GM21447 (cell line): ENCODE measurements around the gene PRM3.

Experiments used
- ATAC-seq: cut with Tn5 transposase; IDR thresholded peaks from one replicate; pipeline ENCODE4 v1.9.1; 2021; ENCODE audit not compliant: unreplicated experiment

PRM3 gene

GRCh38 chr16:11283820-11284248 lies 10.4 kb upstream of the PRM3 start:
- no peak for ATAC-seq

DNA sequence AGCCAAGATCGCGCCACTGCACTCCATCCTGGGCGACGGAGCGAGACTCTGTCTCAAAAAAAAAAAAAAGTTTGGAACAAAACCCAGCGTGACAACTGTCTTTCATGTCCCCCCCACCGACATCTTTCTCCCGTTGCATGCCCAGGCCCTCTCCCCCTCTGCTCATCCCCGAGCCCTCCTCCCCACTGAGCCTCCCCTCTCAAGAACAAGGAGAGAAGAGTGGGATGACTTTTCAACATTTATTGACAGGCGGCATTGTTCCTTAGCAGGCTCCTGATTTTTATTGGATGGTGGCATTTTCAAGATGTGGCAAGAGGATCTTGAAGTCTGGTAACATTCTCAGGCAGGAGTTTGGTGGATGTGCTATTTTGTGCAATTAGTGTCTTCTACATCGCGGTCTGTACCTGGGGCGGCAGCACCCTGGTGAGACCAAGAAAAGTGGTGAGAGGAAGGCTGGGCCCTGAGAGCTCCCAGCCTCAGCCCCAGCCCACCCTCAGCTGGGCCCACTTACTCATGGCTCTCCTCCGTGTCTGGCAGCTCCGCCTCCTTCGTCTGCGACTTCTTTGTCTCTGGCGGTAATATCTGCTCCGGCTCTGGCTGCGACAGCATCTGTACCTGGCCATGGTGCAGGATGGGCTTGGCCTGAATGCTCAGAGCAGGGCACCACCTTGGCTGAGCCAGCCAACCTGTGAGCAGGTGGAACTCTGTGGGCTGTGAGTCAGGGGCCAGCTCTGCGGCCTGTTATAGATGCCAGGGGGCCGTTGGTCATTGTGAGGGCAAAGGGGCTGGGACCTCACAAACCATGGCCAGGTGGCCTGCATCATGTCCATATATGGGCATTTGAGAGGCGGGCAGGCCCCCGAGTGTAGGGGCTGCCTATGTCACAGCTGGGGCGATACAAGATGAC lies 7.4 kb upstream of the PRM3 start, which contains the start of gene PRM1:
TSS of gene PRM1 (minus strand) at position 715 of the 907 bp plus-strand sequence. CDS start at position 623, 92 bp downstream.
- ATAC-seq = no peak

DNA sequence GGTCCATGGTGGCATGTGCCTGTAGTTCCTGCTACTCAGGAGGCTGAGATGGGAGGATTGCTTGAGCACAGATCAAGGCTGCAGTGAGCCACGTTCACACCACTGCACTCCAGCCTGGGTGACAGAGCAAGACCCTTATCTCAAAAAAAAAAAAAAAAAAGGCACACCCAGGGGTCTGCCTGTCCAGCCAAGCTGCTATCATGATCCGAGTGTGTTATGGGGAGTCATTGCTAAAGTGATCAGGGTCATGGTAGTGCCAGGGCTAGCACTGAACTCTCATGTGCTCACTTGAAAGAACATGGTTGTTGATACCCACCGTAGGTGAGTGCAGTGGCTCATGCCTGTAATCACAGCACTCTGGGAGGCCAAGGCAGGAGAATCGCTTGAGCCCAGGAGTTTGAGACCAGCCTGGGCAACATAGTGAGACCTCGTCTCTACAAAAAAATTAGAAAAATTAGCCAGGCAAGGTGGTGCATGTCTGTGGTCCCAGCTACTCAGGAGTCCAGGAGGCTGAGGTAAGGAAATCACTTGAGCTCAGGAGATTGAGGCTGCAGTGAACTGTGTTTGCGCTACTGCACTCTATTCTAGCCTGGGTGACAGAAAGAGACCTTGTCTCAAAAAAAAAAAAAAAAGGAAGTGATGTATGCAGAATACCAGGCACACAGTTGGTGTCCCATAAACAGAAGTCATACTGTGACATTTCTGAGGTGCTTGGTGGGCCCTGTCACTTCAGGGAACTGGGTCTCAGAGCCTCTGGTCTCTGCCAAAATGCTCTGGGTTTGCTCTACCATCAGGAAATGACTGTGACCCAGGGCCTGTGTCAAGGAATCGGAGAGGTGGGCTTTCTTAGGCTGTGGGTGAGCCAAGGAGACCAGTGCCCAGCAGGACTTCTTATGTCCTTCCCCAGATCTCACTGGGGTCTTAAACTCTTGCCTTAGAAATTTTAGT lies 5.5 kb upstream of the PRM3 start:
- ATAC-seq = no peak

GRCh38 chr16:11277607-11278337 lies 4.3 kb upstream of the PRM3 start:
- ATAC-seq = no peak

GRCh38 chr16:11276896-11277593 lies 3.6 kb upstream of the PRM3 start:
- no peak for ATAC-seq

DNA sequence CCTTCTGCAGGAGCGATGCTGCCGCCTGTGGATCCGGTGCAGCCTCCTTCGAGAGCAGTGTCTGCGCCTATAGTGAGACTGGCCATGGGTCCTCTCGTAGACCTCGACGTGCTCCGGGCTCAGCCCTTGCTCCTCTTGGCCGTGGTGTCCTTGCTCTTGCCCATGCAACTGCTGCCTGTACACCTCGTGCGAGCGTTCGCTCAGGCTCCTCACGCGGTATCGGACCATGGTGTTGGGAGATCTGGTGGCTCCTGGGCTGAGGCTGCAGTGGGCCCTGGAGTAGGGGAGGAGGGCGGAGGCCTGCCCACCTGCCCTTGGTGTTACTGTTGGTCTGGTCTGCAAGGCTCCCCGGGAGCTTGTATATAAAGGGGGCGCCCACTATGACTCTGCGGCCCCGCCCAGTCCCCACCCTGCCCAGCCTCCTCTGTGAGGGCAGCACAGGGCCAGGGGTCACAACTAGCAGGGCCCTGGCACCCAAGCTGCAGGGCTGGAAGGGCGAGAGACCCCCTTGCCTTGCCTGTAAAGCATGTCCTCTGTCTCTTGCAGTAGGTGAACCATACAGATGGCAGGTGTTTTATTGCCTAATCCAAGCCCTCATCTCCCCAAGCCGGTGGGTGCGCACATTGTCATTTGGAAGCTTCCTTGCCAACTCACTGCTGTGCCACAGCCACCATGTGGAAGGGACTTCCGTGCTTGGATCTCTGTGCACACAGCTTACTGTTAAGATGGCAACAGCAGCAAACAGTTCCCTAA lies 2.9 kb upstream of the PRM3 start, which contains the start of gene PRM2:
TSS of gene PRM2 (minus strand) at position 338 of the 753 bp plus-strand sequence. CDS start at position 228, 110 bp downstream.
- ATAC-seq = no peak

DNA sequence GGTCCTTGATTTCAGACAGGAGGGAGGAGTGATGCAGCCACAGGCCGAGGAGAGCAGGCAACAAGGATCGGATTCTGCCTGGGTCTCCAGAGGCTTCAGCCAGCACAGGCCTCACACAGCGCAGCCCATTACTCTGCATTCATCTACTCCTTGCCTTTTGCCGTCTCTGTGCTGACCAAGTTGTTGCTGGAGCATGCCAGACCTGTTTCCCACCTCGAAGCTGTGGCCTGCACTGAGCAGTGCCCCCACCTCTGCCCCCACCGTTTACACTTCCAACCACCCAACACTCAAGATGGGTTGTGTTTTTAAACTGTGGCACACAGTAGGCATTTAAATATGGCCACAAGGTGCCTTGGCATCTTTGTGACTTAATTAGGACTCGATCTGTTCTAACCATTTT lies 1.5 kb upstream of the PRM3 start:
- ATAC-seq = no peak

DNA sequence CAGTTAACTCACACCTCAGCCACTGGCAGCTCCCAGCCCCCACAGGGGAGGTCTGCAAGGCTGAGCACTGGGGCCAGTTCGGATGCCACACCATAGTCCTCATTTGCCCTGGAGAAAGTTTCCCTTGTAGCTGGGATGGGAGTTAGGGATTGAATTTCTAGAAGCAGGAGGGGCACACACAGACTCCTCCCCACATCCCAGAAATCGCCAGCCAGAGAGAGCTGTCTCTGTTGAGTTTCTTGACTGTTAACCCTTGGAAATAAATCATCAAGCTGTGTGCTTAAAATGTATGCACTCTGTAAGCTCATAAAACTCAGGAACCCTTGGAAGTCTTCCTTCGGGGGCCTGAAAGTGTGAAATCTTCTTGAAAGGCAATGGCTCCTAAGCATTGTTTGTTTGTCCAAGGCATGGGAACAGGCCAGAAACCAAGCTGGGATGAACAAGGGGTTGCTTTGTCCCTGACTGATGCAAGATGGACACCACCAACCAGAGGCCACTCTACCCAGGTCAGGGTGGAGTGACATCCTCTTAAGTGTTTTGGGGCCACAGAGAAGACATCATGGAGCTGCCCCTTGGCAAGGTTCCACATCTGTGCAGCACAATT lies 394 bp upstream of the PRM3 start:
- ATAC-seq = no peak

DNA sequence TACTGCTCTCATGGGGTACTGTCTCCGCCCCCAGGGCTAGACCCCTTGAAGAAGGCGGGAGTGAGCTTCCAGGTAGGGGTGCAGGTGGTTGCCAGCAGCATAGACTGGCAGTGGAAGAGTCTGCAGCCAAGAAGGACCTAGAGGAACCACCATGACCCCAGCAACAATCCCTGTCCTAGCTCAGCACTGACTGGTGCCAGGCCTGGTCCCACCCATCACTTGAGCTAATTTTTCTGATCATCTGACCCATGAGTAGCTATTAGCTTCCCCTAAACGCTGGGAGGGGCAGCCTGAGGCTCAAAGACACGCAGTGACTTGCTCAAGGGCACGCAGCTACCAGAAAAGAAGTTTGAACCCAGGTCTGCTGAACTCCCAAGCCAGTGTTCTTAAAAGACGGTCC lies 945 bp downstream of the PRM3 start:
- no peak for ATAC-seq

DNA sequence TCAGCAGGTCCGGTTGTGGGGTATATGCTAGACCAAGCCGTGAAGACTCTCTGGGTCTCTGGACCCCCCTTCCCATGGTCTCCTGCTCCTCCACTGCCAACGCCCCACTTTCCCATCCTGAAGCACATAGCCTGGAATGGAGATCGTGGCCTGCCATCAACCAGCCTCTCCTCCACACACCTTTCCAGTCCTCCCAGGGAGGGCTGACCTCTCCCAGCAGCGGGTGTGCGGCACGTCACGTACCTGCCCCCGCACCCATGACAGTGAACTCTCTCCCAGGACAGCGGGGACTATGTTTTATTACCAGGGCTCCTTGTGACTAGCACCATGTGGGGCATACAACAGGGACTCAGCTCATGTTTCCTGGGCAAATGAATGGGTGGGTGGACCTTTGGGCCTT lies 1.8 kb downstream of the PRM3 start:
- no peak for ATAC-seq

DNA sequence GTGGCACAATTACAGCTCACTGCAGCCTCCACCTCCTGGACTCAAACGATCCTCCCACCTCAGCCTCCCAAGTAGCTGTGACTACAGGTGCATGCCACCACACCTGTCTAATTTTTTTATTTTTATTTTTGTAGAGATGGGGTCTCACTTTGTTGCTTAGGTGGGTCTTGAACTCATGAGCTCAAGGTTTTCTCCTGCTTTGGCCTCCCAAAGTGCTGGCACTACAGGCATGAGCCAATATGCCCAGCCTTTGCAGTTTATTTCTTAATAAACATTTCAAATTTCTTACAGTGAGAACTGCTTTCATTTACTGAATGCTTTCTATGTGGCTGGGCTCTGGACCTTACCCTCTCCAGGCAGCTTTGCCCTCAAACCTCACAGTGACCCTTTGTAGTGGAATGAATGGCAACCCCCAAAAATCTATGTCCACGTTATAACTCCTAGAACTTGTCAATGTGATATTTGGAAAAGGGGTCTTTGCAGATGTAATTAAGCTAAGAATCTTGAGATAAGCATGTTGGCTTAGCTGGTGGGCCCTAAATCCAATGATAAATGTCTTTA lies 2.7 kb downstream of the PRM3 start:
- ATAC-seq = no peak

DNA sequence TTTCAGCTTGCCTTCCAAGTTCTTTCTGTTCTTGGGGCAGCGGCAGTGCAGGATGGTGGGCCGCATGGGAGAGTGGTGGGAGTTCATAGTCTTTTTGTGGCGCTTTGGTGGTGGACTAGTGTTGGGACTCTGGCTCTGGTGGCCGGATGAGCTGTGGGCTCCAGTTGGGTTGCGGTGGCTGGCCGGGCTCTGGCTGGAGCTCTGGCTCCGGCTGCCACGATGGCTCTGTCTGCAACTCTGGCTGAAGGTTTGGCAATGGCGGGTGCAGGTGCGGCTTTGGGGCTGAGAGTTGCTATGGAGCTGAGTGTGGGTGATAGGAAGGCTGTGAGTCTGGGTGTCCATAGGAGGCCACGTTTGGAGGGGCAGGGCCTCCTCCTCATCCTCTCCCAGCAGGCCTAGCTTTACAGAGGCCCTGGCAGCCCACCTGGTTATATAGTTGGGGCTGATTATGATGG lies 4.5 kb downstream of the PRM3 start, which contains the start of gene TNP2:
TSS of gene TNP2 (minus strand) at position 405 of the 455 bp plus-strand sequence. CDS start at position 342, 63 bp downstream.
- no peak for ATAC-seq

GRCh38 chr16:11265124-11265523 lies 8.3 kb downstream of the PRM3 start:
- ATAC-seq = no peak

DNA sequence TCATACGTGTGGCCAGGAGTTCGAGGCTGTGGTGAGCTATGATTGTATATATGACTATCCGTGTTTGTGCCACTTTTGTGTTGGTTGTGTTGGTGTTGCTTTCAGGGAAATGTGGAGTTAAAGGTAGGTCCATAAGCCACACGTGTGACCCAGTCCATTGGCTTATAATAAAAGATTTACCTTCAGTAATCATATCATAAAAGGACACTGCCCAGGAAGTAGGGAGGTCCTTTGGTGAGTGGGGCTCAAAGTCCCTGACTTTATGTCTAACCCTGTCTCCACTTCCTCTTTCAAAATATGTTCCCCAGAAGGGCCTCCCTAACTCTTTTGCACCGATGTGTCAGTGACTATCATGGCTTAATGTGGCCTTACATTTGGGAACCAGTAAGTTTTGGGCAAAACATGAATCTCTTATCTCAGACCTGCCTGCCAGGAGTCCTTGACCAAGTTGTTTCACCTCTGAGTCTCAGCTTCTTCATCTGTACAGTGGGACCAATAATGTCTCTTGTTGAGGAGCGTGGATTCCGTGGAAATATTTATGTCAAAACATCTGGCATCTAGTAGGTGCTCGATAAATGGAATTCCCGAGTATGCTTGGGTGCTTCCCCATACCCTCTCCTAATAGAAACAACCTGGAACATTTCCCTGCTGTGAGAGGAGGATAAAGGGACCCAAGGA lies 9.1 kb downstream of the PRM3 start:
- ATAC-seq = no peak

DNA sequence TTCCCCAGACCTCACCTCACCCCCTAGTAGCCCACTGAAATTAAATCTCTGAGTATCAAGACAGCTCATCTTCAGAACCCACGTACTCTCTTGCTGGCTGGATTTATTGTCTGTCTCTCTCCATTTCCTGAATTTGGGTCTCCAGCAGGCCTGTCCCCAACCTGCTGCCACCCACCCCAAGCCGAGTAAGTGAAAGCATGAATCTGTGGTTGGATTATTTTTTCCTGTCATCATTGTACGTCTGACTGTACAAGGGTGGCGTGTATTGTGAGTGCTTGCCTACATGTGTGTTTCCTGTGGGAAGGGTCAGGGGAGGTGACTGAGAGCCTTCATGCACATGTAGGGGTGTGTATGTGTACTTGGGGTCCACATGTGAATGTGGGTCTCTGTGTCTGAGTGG lies 9.7 kb downstream of the PRM3 start:
- ATAC-seq = no peak

GRCh38 chr16:11262915-11263314 lies 10.5 kb downstream of the PRM3 start:
- ATAC-seq = no peak

DNA sequence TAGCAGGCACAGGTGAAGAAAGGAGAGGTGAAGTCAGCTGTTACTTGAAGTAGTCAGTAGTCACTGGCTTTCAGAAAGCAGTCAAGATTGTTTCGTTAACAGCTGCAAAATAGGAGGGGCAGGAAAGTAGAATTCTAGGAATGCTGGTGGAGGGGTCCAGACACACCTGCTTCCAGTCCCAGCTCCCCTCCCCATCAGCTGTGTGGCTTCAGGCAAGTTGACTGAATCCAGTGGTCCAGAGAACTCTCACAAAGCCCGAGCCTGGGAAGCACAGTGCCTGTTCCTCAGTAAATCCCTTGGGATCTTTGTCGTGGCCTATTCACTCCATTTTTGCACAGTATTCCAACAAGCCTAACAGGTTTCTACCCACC lies 12.8 kb downstream of the PRM3 start:
- no peak for ATAC-seq
